COLO829 (cell line): ENCODE measurements around the gene CYP2W1.

Source experiments
- DNase-seq: peaks from one replicate; pipeline ENCODE4 v3.0.0; 2012; ENCODE audit warnings: low spot score

The CYP2W1 gene

DNA sequence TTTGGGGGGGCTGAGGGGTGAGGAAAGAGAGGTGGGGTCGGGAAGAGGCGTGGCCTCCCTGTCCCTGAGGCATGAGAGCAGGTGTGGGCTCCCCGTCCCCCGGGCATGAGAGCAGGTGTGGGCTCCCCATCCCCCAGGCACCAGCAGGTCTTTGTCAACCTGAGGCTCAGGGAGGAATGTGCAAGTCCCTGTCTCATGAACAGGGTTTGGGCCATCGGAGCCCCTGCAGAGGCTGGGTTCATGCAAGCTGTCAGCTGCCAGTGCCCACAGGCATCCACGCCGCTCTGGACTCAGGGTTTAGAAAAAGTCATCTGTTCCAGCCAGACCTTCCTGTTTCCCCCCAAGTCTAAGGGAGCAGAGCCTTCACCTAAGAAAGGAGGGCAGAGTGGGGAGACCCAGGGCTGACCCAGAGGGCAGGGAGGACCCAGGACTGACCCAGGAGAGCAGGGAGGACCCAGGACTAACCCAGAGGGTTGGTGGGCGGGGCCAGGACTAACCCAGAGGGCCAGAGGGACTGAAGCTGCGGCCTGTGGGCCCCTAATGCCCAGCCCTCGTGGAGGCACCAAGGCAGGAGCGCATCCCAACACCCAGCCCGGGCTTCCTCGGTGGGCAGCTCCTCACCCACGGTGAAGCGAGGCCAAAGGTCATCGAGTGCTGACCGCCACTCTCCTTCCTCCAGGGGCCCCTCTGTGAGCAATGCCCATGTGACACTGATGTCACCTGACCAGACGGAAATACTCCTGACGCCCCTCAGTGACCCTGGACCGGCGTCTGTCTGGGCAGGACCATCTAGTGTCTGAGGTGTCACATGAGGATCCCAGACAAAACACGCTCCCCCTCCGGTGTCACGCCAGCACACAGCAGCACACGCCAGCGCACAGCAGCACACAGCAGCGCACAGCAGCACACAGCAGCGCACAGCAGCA is 32.5 kb downstream of the CYP2W1 start:
- no peak for DNase-seq

DNA sequence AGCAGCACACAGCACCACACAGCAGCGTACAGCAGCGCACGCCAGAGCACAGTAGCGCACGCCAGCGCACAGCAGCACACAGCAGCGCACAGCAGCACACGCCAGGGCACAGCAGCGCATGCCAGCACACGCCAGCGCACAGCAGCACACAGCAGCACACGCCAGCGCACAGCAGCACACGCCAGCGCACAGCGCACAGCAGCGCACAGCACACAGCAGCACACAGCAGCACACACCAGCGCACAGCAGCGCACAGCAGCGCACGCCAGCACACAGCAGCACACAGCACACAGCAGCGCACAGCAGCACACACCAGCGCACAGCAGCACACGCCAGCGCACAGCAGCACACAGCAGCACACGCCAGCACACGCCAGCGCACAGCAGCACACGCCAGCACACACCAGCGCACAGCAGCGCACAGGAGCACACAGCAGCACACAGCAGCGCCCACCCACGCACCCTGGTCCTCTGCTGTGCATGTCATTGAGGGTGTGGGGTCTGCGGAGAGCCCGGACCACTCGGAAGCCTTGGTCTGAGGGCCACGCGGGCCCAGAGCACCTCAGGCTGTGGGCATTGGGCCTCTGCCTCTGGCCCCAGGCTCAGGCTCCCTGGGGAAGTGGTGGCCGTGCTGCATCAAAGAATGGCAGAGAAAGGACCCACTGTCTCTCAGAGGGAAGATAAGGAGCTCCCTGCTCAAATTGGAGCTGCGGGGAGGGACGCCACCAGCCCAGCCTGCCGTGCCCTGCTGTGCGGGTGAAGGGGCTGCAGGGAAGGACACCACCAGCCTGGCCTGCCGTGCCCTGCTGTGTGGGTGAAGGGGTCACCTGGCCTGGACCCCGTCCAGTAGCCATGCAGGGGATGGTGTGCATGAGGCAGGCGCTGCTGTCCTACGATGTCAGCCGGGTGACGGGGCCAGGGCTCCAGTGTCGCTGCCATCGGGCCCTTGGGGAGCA is 33.9 kb downstream of the CYP2W1 start:
- DNase-seq = no peak

GRCh38 chr7:1017586-1018333 is 34.8 kb downstream of the CYP2W1 start:
- DNase-seq = no peak

- no peak for DNase-seq
Observed at GRCh38 chr7:1018334-1018695, 35.3 kb downstream of the CYP2W1 start.

GRCh38 chr7:1019255-1019785 is 36.3 kb downstream of the CYP2W1 start:
- DNase-seq = no peak

DNA sequence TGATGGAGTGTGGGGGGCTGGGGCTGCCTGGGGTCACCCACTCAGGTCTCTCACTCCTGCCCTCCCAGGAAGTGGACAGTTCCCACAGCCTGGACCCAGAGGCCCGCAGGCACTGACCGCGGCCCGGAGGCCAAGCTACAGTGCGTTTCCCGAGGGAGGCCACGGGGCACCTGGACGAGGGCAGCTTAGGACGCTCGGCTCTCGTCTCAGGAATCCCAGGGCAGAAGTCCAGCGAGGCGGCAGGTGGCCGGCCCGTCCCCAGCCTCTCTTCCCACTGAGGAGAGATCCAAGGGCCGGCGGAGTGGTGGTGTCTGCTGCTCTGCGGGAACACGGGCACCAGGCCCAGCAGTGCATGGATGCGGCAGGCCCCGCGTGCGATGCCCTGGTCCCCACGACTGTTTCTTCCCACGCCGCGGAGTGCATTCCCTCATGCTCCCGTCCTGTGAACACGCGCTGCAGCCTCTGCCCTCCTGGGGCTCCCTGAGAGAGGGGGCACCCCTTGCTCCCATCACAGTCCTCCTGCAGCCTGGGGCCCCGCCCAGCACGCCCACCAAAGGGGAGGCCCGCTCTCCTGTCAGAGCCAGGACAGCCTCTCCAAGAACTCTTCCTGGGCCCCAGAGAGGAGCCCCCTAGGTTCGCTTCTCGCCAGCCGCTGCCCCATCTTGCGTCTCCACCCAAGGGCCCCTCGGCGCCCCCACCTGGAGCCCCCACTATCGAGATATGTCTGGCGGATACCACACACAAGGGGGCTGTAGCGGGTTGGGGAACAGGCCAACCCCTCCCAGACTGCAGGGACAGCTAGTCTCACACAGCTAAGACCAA is 37.0 kb downstream of the CYP2W1 start:
- no peak for DNase-seq

DNA sequence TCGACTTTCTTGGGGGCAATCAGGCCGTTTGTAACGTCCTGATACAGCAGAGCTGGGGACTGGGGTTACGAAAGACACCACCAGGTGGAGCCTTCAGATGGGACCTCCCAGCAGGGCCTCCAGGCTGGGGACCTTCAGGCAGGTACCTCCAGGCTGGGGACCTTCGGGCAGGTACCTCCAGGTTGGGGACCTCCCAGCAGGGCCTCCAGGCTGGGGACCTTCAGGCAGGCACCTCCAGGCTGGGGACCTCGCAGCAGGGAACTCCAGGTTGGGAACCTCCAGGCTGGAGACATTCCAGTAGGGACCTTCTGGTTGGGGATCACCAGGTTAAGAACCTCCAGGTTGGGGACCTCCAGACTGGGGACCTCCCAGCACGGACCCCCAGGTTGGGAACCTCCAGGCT is 37.9 kb downstream of the CYP2W1 start:
- no peak for DNase-seq

- DNase-seq = no peak
Observed at GRCh38 chr7:1021366-1021765, 38.4 kb downstream of the CYP2W1 start.

GRCh38 chr7:1021931-1022330 is 39.0 kb downstream of the CYP2W1 start:
- DNase-seq = no peak

GRCh38 chr7:1022356-1022755 is 39.4 kb downstream of the CYP2W1 start:
- DNase-seq = no peak

DNA sequence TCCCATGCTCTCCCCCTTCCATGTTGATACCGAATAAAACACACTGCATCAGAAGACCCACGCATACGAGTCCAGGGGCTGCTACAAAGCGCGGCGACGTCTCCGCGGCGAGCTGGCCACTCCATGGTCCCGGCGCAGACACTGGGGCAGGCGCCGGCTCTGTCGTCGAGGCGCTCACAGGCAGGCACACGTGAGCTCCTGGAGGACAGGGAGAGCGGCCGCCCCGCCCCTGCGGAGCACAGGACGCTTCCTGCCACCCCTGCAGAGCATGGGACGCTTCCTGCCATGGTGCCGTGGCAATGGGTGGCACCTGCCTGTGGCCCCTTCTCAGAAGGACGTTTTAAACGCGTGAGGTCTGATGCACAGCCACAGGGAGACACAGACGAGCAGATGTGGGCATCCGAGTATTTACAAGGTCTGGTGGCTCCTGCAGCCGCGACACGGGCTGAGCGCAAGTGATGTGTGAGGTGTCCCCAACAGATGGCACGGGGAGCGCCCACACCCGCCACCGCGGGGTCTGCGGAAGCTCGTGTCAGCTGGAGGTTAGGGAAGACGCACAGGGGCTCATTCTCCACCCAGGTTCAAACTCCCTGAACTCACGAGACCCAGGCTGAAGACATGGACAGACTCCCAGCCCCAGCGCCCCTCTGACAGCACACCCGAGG is 40.0 kb downstream of the CYP2W1 start:
- DNase-seq = no peak

DNA sequence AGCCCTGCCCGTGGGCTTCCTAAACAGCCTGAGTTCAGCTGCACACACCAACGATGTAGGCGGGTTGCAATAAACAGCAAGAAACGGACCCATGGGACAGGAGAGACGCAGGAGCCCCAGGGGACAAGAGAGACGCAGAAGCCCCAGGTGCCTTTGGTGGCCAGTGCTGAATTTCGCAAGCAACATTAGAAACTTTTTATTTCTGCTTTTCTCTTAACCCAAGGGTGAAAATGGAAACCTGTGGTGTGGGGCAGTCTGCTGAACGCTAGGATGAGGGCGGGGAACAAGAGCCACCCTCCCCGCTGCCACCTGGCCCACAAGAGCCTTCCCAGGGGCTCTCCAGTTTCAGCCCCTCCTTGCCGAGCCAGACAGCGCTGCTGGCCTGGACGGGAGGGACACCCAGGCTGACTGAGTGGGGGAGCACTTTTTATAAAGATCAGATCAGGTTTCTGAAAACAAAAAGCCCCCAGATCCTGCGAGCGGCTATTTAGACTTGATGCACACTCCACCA is 41.4 kb downstream of the CYP2W1 start:
- no peak for DNase-seq

DNA sequence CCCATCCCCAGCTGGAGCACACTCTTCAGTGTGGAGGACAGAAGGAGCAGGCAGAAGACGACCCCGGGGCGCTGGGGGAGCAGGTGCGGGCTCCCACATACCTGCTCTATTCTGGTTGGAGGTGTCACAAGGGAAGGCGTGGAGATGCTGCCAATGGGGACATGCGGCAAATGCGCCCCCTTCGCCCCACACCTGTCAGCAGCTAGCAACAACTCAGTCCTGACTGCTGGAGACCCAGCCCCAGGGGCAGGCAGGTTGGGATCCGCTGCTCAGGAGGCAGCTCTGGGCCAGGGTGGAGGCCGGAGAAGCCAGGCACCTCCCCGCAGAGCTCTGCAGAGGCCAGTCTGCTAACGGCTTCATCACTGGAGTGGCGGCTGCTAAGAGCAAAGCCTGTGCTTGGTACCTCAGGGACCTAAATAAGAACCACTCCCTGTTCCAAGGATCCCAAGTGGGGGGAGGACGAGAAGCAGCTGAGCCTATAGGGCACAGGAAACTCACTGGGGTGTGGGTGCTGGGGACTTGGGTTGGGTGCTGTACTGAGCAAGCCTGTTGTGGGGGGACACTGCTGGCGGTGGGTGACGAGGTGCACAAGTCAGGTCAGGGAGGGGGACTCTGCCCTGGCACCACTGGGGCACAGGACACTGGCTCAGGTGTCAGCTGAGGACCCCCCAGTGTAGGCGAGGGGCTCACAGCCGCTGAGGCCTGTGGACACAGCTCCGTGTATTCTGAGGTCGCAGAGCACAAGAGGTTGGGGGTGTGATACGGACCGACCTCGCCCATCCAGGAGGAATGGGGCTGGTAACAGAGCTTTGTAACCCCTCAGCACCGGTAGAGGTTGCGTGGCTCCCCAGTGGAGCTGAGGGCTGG is 42.1 kb downstream of the CYP2W1 start:
- no peak for DNase-seq

- DNase-seq = no peak
Observed at GRCh38 chr7:1025743-1026581, 43.0 kb downstream of the CYP2W1 start.

DNA sequence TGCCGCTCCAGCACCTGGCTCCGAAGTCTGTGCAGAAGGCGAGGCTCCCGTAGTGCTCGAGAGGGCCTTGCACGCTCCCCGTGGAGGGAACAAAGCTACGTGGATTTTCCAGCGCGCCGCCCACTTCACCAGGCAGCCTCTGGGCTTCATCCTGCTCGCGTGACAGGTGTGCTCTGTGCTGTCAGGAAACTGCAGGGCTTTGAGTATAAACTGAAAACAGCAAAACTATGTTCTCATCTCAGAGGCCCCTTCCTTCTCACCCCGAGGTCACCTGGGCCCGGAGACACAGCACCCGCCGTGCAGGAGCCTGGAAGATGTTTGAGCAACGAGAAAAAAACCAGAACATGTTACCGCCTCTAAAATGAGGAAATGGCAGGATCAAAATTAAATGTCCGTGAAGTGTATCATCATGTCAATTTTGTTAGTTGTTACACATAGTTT is 43.8 kb downstream of the CYP2W1 start:
- no peak for DNase-seq

DNA sequence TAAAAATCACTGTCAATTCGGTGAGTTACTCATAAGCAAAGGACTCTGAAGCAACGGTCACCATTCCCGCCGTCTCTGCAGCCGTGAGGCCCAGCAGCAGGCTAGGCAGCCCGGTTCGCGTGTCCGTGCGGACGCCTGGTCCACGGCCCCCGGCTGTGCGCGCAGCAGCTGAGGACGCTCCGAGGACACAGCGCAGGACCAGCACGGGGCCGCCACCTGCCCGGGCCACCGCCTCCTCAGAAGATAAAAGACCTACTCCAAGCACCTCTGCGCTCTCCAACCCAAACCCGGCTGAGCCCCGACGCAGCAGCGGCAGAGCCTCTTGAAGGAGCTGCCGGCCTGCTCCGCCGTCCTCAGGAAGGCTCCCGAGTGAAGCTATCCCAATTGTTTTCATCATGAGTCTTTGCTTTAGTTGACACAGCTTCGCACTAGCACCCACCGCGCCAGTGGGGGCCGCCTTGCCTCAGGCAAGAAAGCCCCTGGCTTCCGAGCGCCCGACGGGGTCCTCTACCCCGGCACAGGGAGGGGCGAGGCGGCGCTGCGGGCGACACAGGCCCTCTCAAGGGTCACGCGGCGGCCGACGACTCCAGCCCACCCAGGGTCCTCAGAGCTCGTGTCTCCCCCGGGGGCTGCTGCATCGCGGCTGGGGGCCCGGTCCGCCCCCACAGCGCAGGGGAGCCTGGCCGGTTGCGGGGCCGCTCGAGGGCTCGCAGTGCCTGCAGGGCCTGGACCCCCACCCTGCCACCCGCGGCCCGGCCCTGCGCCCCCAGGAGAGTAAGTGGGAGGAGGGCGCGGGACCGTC is 44.5 kb downstream of the CYP2W1 start:
- DNase-seq = no peak

GRCh38 chr7:1028044-1028770 is 45.2 kb downstream of the CYP2W1 start:
- DNase-seq = peak; percentile 98
